Measurements from ENCODE around the gene CDH8. TPM values are rescaled to one million over a fixed set of nuclear protein-coding genes. Genes with fewer than 3 reads are reported as not detected.

Gene CDH8
- total RNA-seq, 1 experiment from 2014 or later = 5.7 TPM

DNA sequence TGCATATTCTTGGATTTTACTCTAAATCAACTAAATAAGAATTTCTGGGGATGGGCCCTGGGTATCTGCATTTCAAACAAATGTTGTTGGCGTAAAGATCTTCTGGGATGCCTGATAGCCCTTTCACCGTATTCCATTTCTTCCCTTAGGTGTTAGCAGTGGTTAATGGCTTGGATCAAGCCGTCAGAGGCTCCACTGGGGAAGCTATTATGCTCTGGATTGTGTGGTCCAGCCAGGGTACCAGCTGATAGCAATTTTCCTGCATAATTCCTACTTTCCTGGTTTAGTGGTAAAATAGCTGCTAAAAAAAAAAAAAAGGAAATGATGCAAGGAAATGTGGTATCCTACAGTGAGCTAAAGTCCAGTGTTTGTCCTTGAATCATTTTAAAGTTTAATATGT, 365.1 kb downstream of the CDH8 start:
- H3K27me3 ChIP-seq (ENCODE audit: low read length) = no peaks in the 10 kb centered on the region
- BruUV-seq (replicated peaks) = no TSS peak
- H3K36me3 ChIP-seq (ENCODE audit: low read depth, low read length) = no peaks in the 10 kb centered on the region
- H3K79me2 ChIP-seq (ENCODE audit: low read length) = no peaks in the 10 kb centered on the region
- no peak overlapping the region for H3K27ac ChIP-seq (ENCODE audit: low read length)
- H2AFZ ChIP-seq (ENCODE audit: low read length) = no peak overlapping the region
- intact Hi-C loops (cut with micrococcal nuclease) = no loop called here
- no peaks in the 10 kb centered on the region for H3K4me1 ChIP-seq (ENCODE audit: insufficient read depth, low read length)
- H3K9me2 ChIP-seq (replicated peaks; ENCODE audit: low read length) = no peaks in the 10 kb centered on the region
- no peaks in the 10 kb centered on the region for H3K9me3 ChIP-seq (ENCODE audit: low read length)
- H3K9ac ChIP-seq (ENCODE audit: low read length) = no peak overlapping the region
- H3F3A ChIP-seq (ENCODE audit: low read length, unreplicated experiment) = no peaks in the 10 kb centered on the region
- DNase-seq = no peak
- H3K4me3 ChIP-seq (ENCODE audit: low read length) = no peak overlapping the region
- H4K20me1 ChIP-seq (ENCODE audit: low read length) = no peaks in the 10 kb centered on the region
- ChIA-PET POLR2A (ENCODE audit: unreplicated experiment) (no interaction called here), CTCF (no interaction called here)
- H3K4me2 ChIP-seq (ENCODE audit: low read length) = no peak overlapping the region
- TF ChIP-seq EZH2phosphoT487 (IDR thresholded peaks at IDR 0.05; ENCODE audit: borderline replicate concordance, low read length) (no peak), EZH2 (IDR thresholded peaks at IDR 0.05; ENCODE audit: low read length, unreplicated experiment) (no peak)
- TF ChIP-seq, protein P1, sequence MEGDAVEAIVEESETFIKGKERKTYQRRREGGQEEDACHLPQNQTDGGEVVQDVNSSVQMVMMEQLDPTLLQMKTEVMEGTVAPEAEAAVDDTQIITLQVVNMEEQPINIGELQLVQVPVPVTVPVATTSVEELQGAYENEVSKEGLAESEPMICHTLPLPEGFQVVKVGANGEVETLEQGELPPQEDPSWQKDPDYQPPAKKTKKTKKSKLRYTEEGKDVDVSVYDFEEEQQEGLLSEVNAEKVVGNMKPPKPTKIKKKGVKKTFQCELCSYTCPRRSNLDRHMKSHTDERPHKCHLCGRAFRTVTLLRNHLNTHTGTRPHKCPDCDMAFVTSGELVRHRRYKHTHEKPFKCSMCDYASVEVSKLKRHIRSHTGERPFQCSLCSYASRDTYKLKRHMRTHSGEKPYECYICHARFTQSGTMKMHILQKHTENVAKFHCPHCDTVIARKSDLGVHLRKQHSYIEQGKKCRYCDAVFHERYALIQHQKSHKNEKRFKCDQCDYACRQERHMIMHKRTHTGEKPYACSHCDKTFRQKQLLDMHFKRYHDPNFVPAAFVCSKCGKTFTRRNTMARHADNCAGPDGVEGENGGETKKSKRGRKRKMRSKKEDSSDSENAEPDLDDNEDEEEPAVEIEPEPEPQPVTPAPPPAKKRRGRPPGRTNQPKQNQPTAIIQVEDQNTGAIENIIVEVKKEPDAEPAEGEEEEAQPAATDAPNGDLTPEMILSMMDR (conservative IDR thresholded peaks at IDR 0.05; ENCODE audit: low read depth, low read length) = no peak
- no peak for ATAC-seq

DNA sequence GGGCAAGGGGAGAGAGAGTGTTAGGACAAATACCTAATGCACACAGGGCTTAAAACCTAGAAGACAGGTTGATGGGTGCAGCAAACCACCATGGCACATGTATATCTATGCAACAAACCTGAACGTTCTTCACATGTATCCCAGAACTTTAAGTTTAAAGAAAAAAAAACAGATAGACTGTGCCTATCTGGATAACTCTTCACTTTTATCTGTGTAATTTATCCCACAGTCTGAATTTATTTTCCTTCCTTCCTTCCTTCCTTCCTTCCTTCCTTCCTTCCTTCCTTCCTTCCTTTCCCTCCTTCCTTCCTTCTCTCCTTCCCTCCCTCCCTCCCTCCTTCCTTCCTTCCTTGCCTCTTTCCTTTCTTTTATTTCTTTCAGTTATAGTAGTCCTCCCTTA, 370.7 kb downstream of the CDH8 start:
- Histone ChIP-seq H3K4me3 (ENCODE audit: low read length) (no peak overlapping the region), H3F3A (ENCODE audit: low read length, unreplicated experiment) (no peaks in the 10 kb centered on the region), H3K4me2 (ENCODE audit: low read length) (no peak overlapping the region), H2AFZ (ENCODE audit: low read length) (no peak overlapping the region), H3K79me2 (ENCODE audit: low read length) (no peaks in the 10 kb centered on the region), H3K4me1 (ENCODE audit: insufficient read depth, low read length) (no peaks in the 10 kb centered on the region), H3K27ac (ENCODE audit: low read length) (no peak overlapping the region), H3K9ac (ENCODE audit: low read length) (no peak overlapping the region), H3K9me2 (replicated peaks; ENCODE audit: low read length) (no peaks in the 10 kb centered on the region), H3K36me3 (ENCODE audit: low read depth, low read length) (no peaks in the 10 kb centered on the region), H3K27me3 (ENCODE audit: low read length) (no peaks in the 10 kb centered on the region), H4K20me1 (ENCODE audit: low read length) (no peaks in the 10 kb centered on the region), H3K9me3 (ENCODE audit: low read length) (no peaks in the 10 kb centered on the region)
- POLR2A ChIA-PET (ENCODE audit: unreplicated experiment) = interaction anchor here (0.6 kb wide), 1 partner anchor 265 kb away, joined by 3 read pairs; no protein-coding TSS in a partner anchor
- no peak for TF ChIP-seq EZH2 (IDR thresholded peaks at IDR 0.05; ENCODE audit: low read length, unreplicated experiment)
- TF ChIP-seq, protein P1 (conservative IDR thresholded peaks at IDR 0.05; ENCODE audit: low read depth, low read length) = no peak
- no peak for TF ChIP-seq EZH2phosphoT487 (IDR thresholded peaks at IDR 0.05; ENCODE audit: borderline replicate concordance, low read length)
- CTCF ChIA-PET = no interaction called here
- no TSS peak for BruUV-seq (replicated peaks)
- intact Hi-C loops (cut with micrococcal nuclease) = loop anchor here (10.0 kb wide), 3 partner anchors 49 to 269 kb away; no protein-coding TSS in a partner anchor
- no peak for DNase-seq
- ATAC-seq = no peak

DNA sequence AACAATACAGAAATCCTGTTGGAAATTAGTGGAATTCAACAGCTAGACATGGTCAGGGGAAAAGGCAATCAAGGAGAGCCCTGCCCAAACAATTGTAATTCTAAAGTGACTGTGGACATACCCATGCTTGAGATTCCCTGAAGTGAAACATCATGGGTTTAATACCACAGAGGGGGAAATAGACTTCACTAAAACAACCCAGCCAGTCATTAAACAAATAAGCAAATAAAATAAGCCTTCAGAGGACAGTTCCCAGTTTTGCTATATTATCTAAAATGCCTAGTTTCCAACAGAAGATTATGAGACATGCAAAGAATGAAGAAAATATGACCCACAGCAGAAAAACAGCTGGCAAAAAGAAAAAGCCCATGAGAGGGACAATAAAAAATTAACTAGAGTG, 376.3 kb downstream of the CDH8 start:
- Histone ChIP-seq H3F3A (ENCODE audit: low read length, unreplicated experiment) (no peaks in the 10 kb centered on the region), H3K27me3 (ENCODE audit: low read length) (no peaks in the 10 kb centered on the region), H2AFZ (ENCODE audit: low read length) (no peak overlapping the region), H3K36me3 (ENCODE audit: low read depth, low read length) (no peaks in the 10 kb centered on the region), H3K4me3 (ENCODE audit: low read length) (no peak overlapping the region), H3K9ac (ENCODE audit: low read length) (no peak overlapping the region), H3K9me3 (ENCODE audit: low read length) (no peaks in the 10 kb centered on the region), H3K27ac (ENCODE audit: low read length) (no peak overlapping the region), H3K4me1 (ENCODE audit: insufficient read depth, low read length) (no peaks in the 10 kb centered on the region), H3K4me2 (ENCODE audit: low read length) (no peak overlapping the region), H3K9me2 (replicated peaks; ENCODE audit: low read length) (no peaks in the 10 kb centered on the region), H4K20me1 (ENCODE audit: low read length) (no peaks in the 10 kb centered on the region), H3K79me2 (ENCODE audit: low read length) (no peaks in the 10 kb centered on the region)
- intact Hi-C loops (cut with micrococcal nuclease) = loop anchor here (10.0 kb wide), 3 partner anchors 55 to 275 kb away; no protein-coding TSS in a partner anchor
- ATAC-seq (peak; percentile 73), DNase-seq (peak; percentile 3)
- BruUV-seq (replicated peaks) = no TSS peak
- TF ChIP-seq EZH2phosphoT487 (IDR thresholded peaks at IDR 0.05; ENCODE audit: borderline replicate concordance, low read length) (no peak), EZH2 (IDR thresholded peaks at IDR 0.05; ENCODE audit: low read length, unreplicated experiment) (no peak)
- TF ChIP-seq, protein P1 (conservative IDR thresholded peaks at IDR 0.05; ENCODE audit: low read depth, low read length) = no peak
- CTCF ChIA-PET = no interaction called here
- POLR2A ChIA-PET (ENCODE audit: unreplicated experiment) = no interaction called here

All from PC-3 (cell line).